ENCODE data around the gene UBE3B.
A peak's percentile ranks its signal among the peaks of the same experiment; 100 is the strongest.
"Not testable (repeated sequence)": the region's sequence is repeated elsewhere in the genome, so short reads cannot be mapped to it uniquely, and the experiment has no call there.

The UBE3B gene

GRCh38 chr12:109449845-109450532 is 27.4 kb upstream of the UBE3B start:
- no peak for DNase-seq

DNA sequence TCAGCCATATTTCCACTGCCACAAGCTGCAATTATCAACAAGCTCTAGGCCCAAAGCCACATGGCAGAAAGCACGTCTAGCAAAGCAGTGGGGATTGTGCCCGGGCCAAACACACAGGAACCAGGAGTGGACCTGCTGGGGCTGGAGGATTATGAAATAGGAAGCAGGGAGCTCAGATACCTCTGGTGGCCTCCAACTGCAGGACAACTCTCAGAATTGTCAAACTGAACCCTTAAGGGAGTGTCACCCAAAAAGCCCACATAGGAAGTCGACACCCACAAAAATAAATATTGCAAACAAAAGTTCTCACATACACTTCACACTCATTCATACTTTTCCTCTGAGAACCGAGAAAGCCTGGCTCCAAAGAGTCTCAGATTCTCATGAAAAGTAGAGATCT is 26.5 kb upstream of the UBE3B start:
- DNase-seq: no peak

- no peak for DNase-seq
Measured at GRCh38 chr12:109451400-109451799, 26.0 kb upstream of the UBE3B start.

DNA sequence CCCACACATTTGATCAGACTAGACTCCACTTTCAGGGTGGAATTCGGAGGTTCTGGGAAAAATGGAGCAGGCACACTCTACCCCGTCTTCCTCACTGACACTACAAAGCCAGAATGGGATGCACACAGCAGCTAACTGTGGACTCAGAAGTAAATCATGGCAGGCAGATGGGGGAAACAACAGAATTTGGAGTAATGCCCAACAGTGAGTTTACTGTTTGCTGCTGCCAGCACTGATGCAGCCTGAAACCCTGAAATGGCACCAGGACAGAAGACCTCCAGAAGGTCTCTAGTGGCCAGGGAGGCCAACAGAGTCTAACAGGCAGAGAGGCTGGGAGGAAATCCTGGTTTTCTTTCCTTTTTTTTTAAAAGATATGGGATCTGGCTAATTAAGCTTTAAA is 24.9 kb upstream of the UBE3B start:
- peak; percentile 50 for DNase-seq

GRCh38 chr12:109455706-109456105 is 21.7 kb upstream of the UBE3B start:
- DNase-seq: no peak

- no peak for DNase-seq
Measured at GRCh38 chr12:109458086-109458485, 19.3 kb upstream of the UBE3B start.

GRCh38 chr12:109458771-109459208 is 18.6 kb upstream of the UBE3B start:
- no peak for DNase-seq

- no peak for DNase-seq
Measured at GRCh38 chr12:109459247-109459646, 18.2 kb upstream of the UBE3B start.

DNA sequence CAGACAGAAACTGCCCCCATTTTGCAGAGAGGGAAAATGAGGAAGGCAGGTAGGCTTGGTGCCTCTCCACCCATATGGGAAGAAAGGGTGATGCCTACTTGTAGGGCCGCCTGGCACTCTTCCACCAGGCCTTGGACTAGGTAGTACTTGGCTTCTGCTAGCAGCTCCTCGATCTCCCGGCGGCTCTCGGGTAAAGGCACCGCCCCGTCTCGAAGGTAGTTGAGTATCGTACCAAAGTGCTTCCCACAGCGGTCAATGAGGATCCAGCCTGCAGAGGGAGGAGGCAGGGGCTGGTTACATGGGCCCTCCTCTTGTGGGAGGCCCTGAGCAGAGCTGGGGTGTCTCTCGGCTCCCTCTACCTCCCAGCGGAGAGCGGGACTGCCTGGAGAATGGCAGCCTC is 16.9 kb upstream of the UBE3B start:
- no peak for DNase-seq

DNA sequence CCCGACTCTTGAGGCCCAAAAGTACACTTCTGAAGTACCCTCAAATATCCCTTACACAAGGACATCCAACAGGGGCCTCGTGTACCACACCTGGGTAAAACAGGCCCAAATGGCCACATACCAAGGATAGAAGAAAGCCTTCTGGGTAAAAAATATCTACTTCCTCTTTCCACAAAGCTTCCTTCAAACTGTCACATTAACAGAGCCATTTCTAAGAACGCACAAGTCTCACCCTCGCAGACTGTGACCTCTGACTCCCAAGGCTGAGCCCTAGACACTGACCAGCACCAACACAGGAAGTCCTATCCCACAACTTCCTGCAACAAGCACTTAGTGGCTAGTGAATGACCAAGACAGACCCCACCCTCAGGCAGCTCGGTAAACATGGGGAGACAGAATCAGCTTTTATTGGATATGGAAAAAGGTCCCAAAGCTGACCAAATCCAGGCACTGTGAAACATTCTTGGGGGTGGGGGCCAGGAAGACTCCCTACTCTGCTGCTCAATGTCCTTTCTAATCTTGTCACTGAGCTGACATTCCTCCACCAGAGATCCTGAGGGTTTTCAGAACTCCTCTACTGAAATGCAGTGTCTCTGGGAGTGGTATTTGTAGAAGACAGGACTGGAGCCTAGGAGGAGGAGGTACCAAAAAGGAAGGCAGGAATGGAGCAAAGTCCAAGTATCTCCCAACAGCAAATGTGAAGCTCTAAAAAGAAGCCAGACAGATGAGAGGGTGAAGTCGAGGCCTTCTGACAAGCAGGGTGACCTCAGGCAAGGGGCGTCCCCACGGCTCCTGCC is 16.2 kb upstream of the UBE3B start:
- no peak for DNase-seq

GRCh38 chr12:109461846-109462756 is 15.3 kb upstream of the UBE3B start:
- no peak for DNase-seq

GRCh38 chr12:109462868-109463692 is 14.4 kb upstream of the UBE3B start:
- no peak for DNase-seq

- DNase-seq: no peak
Measured at GRCh38 chr12:109463756-109464155, 13.7 kb upstream of the UBE3B start.

DNA sequence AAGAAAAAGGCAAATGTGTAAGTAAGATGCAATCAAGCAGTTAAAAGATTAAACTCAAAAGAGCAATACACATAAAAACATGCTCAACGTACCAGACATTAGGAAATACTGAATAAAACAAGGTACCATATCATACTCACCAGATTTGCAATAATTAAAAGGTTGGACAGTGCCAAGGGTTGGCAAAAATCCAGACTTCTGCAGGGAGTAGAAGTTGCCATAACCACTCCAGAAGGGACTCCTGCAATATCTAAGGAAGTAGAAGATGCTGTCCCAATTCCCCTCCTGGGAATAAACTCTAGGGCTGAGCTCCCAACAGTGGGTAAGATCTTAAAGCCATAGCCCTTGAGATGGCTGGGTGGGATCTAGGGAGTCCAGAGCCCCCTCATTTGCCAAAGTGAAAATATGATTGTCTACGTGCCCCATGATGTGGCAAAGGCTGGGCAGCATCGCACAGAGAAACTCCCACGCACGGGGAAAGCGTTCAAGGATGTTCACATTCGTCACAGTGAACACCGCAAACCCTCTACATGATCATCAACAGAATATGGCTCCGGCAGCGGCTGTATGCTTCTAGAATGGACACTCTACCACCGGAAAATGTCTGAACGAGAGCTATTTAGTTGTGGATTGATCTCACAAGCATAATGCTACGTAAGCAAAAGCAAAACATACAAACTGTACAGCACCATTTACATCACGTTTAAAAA is 12.6 kb upstream of the UBE3B start:
- no peak for DNase-seq

- DNase-seq: no peak
Measured at GRCh38 chr12:109466305-109466704, 11.1 kb upstream of the UBE3B start.

DNA sequence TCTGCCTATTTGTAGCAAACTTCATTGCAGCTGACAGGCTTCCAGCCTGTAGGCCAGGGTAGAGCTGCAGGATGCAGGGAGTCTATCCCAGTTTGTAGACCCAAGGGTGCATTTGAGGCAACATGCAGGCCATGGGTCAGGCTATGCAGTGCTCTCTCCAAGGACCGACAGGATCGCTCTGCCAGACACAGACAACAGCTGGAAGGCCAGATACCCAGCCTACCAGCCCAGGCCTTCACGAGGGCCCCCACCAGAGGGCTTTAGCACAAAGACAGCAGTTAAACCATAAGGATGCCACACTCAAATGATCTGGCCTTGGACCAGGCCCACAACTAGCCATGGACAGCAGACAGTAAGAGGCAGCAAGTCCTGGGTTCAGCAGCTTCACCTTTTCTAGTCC is 10.6 kb upstream of the UBE3B start:
- DNase-seq: no peak

DNA sequence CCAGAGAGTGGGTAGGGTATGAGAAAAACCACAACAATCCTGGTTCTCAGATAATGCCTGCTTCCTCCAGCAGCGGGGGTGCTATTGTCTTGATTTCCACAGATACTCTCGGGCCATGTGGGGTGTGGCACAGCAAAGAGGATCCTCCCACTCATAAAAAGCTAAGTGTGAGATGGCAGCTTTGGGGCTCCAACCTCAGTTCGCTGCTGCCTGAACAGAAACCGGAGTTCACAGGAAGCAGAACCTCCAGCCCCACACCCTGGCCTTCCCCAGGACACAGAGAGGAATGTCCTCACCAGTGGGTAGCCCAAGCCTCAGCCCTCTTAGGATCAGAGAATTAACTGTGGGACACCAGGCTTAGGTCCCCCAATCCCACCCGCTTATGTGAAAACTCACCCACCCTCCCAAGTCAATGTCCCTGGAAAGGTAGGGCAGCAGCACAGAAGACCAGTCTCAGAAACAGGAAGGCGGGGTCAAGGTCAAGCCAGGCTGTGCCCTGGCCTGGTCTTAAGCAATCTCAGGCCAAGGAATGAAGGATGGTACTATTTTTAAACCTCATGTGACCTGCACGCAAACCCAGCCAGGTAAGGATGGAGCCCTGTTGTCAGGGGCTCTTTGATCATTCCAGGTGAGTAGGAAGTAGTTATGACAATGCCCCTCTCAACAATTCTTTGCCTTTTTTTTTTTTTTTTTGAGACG is 9.3 kb upstream of the UBE3B start:
- no peak for DNase-seq

GRCh38 chr12:109469517-109469916 is 7.9 kb upstream of the UBE3B start:
- no peak for DNase-seq

GRCh38 chr12:109473006-109473405 is 4.4 kb upstream of the UBE3B start:
- no peak for DNase-seq

GRCh38 chr12:109473526-109474270 is 3.7 kb upstream of the UBE3B start:
- DNase-seq: not testable (repeated sequence)
